SK-N-SH treated with all-trans-retinoic acid at 6 μM for 48 hours (cell line): Measurements from ENCODE around the gene EBF3.

Source experiments
- ATAC-seq: fragments of 200-7000 bp; cut with Tn5 transposase; 3 replicates; pipeline ENCODE4 v1.9.1; 2020; ENCODE audit warnings: mild to moderate bottlenecking, moderate library complexity
- ARNTL ChIP-seq: fragments of 450-650 bp; formaldehyde crosslinking; IDR thresholded peaks from 2 replicates; pipeline ENCODE4 v1.5.0; 2020; ENCODE audit warnings: low read depth, mild to moderate bottlenecking, moderate library complexity, borderline replicate concordance
- CSDC2 ChIP-seq: fragments of 250-450 bp; sonication (Bioruptor Pico); IDR thresholded peaks from 2 replicates; pipeline ENCODE4 v1.5.0; 2020; ENCODE audit warnings: mild to moderate bottlenecking, moderate library complexity
- ESRRG ChIP-seq: fragments of 250-450 bp; sonication (Bioruptor Pico); IDR thresholded peaks from 2 replicates; pipeline ENCODE4 v1.6.1; 2021; ENCODE audit warnings: mild to moderate bottlenecking
- GLIS3 ChIP-seq: fragments of 250-450 bp; sonication (Bioruptor Pico); IDR thresholded peaks from 2 replicates; pipeline ENCODE4 v1.5.0; 2020; ENCODE audit warnings: mild to moderate bottlenecking, moderate library complexity
- OSR1 ChIP-seq: fragments of 250-450 bp; sonication (Bioruptor Pico); IDR thresholded peaks from 2 replicates; pipeline ENCODE4 v1.8.0; 2022; ENCODE audit warnings: moderate library complexity, mild to moderate bottlenecking, inconsistent platforms
- PPARA ChIP-seq: fragments of 250-450 bp; sonication (Bioruptor Pico); IDR thresholded peaks from 2 replicates; pipeline ENCODE4 v1.5.0; 2020; ENCODE audit warnings: mild to moderate bottlenecking, borderline replicate concordance
- RARB ChIP-seq: fragments of 250-450 bp; sonication (Bioruptor Pico); IDR thresholded peaks from 2 replicates; pipeline ENCODE4 v1.8.0; 2021; ENCODE audit warnings: mild to moderate bottlenecking, moderate library complexity
- SNAI2 ChIP-seq: fragments of 250-450 bp; sonication (Bioruptor Pico); IDR thresholded peaks from 2 replicates; pipeline ENCODE4 v1.5.0; 2020; ENCODE audit warnings: mild to moderate bottlenecking, moderate library complexity
- TCF4 ChIP-seq: fragments of 250-450 bp; sonication (Bioruptor Pico); IDR thresholded peaks from 2 replicates; pipeline ENCODE4 v1.8.0; 2021; ENCODE audit warnings: mild to moderate bottlenecking, moderate library complexity, borderline replicate concordance
- ZC3H10 ChIP-seq: fragments of 250-450 bp; sonication (Bioruptor Pico); IDR thresholded peaks from 2 replicates; pipeline ENCODE4 v1.5.1; 2021; ENCODE audit warnings: mild to moderate bottlenecking, moderate library complexity
- ZFP3 ChIP-seq: fragments of 250-450 bp; sonication (Bioruptor Pico); IDR thresholded peaks from 2 replicates; pipeline ENCODE4 v1.5.0; 2020; ENCODE audit warnings: mild to moderate bottlenecking, moderate library complexity
- ZFP30 ChIP-seq: fragments of 450-650 bp; formaldehyde crosslinking; IDR thresholded peaks from 2 replicates; pipeline ENCODE4 v1.5.0; 2022; ENCODE audit warnings: mild to moderate bottlenecking, moderate library complexity
- ZNF565 ChIP-seq: fragments of 450-650 bp; formaldehyde crosslinking; conservative IDR thresholded peaks from 2 replicates; pipeline ENCODE4 v1.5.0; 2020; ENCODE audit warnings: low read depth, mild to moderate bottlenecking, moderate library complexity
- ZNF70 ChIP-seq: fragments of 450-650 bp; formaldehyde crosslinking; IDR thresholded peaks from 2 replicates; pipeline ENCODE4 v1.5.0; 2020; ENCODE audit warnings: mild to moderate bottlenecking, moderate library complexity
- ZNF8 ChIP-seq: fragments of 450-650 bp; formaldehyde crosslinking; IDR thresholded peaks from 2 replicates; pipeline ENCODE4 v1.5.0; 2020; ENCODE audit warnings: mild to moderate bottlenecking, moderate library complexity
- TF ChIP-seq, protein P1 (sequence below): fragments of 250-450 bp; sonication (Bioruptor Pico); IDR thresholded peaks from 2 replicates; pipeline ENCODE4 v1.5.1; 2020; ENCODE audit warnings: low read depth, mild to moderate bottlenecking, moderate library complexity
- TF ChIP-seq, protein P2 (sequence below): fragments of 250-450 bp; sonication (Bioruptor Pico); IDR thresholded peaks from 2 replicates; pipeline ENCODE4 v1.5.0; 2020; ENCODE audit warnings: mild to moderate bottlenecking, moderate library complexity
- TF ChIP-seq, protein P3 (sequence below): fragments of 250-450 bp; sonication (Bioruptor Pico); IDR thresholded peaks from 2 replicates; pipeline ENCODE4 v1.8.0; 2020; ENCODE audit warnings: mild to moderate bottlenecking, moderate library complexity, borderline replicate concordance
- TF ChIP-seq, protein P4 (sequence below): fragments of 250-450 bp; sonication (Bioruptor Pico); IDR thresholded peaks from 2 replicates; pipeline ENCODE4 v1.8.0; 2021; ENCODE audit warnings: low read depth, mild to moderate bottlenecking, moderate library complexity, borderline replicate concordance

Gene EBF3

DNA sequence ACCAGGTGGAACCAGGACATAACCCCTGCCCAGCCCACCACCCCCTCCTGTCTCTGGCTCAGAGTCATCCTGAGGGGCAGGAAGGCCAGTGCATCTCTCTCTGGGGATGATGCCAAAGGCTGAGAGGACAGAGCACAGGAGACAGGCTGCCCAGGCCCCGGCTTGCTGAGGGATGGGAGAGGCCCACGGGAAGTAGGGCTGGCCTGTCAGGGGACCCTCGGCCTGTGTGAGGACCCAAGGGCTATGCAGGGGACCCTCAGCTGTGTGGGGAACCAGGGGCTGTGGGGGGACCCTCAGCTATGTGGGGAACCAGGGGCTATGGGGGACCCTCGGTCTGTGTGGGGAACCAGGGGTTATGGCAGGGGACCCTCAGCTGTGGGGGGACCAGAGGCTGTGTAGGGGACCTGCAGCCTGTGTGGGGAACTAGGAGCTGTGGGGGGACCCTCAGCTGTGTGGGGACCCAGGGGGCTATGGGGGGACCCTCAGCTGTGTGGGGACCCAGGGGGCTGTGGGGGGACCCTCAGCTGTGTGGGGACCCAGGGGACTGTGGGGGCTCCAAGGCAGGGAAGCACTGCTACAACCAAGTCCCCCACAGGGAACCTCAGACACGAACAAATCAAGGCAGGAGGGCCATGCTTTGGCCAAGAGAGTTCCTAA, 27.7 kb downstream of the EBF3 start:
- ATAC-seq: no peak
- TF ChIP-seq, protein P1, sequence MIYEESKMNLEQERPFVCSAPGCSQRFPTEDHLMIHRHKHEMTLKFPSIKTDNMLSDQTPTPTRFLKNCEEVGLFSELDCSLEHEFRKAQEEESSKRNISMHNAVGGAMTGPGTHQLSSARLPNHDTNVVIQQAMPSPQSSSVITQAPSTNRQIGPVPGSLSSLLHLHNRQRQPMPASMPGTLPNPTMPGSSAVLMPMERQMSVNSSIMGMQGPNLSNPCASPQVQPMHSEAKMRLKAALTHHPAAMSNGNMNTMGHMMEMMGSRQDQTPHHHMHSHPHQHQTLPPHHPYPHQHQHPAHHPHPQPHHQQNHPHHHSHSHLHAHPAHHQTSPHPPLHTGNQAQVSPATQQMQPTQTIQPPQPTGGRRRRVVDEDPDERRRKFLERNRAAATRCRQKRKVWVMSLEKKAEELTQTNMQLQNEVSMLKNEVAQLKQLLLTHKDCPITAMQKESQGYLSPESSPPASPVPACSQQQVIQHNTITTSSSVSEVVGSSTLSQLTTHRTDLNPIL (CRISPR knock-in tag): no peak
- no peak for TF ChIP-seq SNAI2 (CRISPR knock-in tag)
- TF ChIP-seq ZC3H10 (CRISPR knock-in tag): no peak
- TF ChIP-seq, protein P2, sequence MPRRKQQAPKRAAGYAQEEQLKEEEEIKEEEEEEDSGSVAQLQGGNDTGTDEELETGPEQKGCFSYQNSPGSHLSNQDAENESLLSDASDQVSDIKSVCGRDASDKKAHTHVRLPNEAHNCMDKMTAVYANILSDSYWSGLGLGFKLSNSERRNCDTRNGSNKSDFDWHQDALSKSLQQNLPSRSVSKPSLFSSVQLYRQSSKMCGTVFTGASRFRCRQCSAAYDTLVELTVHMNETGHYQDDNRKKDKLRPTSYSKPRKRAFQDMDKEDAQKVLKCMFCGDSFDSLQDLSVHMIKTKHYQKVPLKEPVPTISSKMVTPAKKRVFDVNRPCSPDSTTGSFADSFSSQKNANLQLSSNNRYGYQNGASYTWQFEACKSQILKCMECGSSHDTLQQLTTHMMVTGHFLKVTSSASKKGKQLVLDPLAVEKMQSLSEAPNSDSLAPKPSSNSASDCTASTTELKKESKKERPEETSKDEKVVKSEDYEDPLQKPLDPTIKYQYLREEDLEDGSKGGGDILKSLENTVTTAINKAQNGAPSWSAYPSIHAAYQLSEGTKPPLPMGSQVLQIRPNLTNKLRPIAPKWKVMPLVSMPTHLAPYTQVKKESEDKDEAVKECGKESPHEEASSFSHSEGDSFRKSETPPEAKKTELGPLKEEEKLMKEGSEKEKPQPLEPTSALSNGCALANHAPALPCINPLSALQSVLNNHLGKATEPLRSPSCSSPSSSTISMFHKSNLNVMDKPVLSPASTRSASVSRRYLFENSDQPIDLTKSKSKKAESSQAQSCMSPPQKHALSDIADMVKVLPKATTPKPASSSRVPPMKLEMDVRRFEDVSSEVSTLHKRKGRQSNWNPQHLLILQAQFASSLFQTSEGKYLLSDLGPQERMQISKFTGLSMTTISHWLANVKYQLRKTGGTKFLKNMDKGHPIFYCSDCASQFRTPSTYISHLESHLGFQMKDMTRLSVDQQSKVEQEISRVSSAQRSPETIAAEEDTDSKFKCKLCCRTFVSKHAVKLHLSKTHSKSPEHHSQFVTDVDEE: no peak
- TF ChIP-seq, protein P3, sequence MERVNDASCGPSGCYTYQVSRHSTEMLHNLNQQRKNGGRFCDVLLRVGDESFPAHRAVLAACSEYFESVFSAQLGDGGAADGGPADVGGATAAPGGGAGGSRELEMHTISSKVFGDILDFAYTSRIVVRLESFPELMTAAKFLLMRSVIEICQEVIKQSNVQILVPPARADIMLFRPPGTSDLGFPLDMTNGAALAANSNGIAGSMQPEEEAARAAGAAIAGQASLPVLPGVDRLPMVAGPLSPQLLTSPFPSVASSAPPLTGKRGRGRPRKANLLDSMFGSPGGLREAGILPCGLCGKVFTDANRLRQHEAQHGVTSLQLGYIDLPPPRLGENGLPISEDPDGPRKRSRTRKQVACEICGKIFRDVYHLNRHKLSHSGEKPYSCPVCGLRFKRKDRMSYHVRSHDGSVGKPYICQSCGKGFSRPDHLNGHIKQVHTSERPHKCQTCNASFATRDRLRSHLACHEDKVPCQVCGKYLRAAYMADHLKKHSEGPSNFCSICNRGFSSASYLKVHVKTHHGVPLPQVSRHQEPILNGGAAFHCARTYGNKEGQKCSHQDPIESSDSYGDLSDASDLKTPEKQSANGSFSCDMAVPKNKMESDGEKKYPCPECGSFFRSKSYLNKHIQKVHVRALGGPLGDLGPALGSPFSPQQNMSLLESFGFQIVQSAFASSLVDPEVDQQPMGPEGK: no peak

DNA sequence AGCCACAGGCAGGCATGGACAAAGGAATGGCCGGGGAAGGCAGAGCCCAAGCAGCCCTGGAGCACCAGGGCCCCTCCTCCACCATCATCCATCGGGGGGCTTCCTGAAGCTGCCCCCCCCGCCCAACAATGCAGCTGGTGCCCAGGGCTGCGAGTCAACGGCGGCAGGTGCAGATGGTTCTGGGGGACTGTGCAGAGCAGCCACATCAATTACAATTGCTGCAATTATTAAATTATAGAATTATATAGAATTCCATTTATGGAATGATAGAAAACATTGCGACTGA, 28.3 kb downstream of the EBF3 start:
- TF ChIP-seq, protein P1 (CRISPR knock-in tag): no peak
- TF ChIP-seq, protein P4, sequence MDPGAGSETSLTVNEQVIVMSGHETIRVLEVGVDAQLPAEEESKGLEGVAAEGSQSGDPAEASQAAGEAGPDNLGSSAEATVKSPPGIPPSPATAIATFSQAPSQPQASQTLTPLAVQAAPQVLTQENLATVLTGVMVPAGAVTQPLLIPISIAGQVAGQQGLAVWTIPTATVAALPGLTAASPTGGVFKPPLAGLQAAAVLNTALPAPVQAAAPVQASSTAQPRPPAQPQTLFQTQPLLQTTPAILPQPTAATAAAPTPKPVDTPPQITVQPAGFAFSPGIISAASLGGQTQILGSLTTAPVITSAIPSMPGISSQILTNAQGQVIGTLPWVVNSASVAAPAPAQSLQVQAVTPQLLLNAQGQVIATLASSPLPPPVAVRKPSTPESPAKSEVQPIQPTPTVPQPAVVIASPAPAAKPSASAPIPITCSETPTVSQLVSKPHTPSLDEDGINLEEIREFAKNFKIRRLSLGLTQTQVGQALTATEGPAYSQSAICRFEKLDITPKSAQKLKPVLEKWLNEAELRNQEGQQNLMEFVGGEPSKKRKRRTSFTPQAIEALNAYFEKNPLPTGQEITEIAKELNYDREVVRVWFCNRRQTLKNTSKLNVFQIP (CRISPR knock-in tag): no peak
- TF ChIP-seq SNAI2 (CRISPR knock-in tag) (no peak), ZFP30 (CRISPR knock-in tag) (no peak), RARB (no peak), ZNF565 (no peak), ZFP3 (CRISPR knock-in tag) (no peak), ZNF8 (CRISPR knock-in tag) (no peak), ZNF70 (CRISPR knock-in tag) (no peak), GLIS3 (CRISPR knock-in tag) (no peak), PPARA (CRISPR knock-in tag) (no peak), TCF4 (CRISPR knock-in tag) (no peak), ESRRG (no peak), OSR1 (CRISPR knock-in tag) (no peak), ARNTL (CRISPR knock-in tag) (no peak), CSDC2 (no peak), ZC3H10 (CRISPR knock-in tag) (no peak)
- TF ChIP-seq, protein P3: no peak
- TF ChIP-seq, protein P2: no peak
- ATAC-seq: no peak
